NCI-H1417 treated with DMSO at 0.1 percent for 48 hours (cell line): ENCODE measurements around the gene ZRANB3.
"Not testable (repeated sequence)": the region's sequence is repeated elsewhere in the genome, so short reads cannot be mapped to it uniquely, and the experiment has no call there.

Experiments
- DNase-seq: peaks from one replicate; lab custom pipeline; 2025; lab: John Stamatoyannopoulos, UW

ZRANB3 gene

GRCh38 chr2:135320465-135321355, 210.3 kb downstream of the ZRANB3 start:
- no peak for DNase-seq

- DNase-seq, result no peak
Observed at GRCh38 chr2:135318808-135319207, 212.2 kb downstream of the ZRANB3 start.

- DNase-seq, result no peak
Observed at GRCh38 chr2:135317375-135317774, 213.6 kb downstream of the ZRANB3 start.

- no peak for DNase-seq
Observed at GRCh38 chr2:135311962-135312361, 219.1 kb downstream of the ZRANB3 start.

GRCh38 chr2:135311268-135311667, 219.8 kb downstream of the ZRANB3 start:
- DNase-seq, result no peak

- DNase-seq, result no peak
Observed at GRCh38 chr2:135304694-135305093, 226.3 kb downstream of the ZRANB3 start.

- DNase-seq, result no peak
Observed at GRCh38 chr2:135299658-135300244, 231.3 kb downstream of the ZRANB3 start.

- DNase-seq, result no peak
Observed at GRCh38 chr2:135299165-135299564, 231.9 kb downstream of the ZRANB3 start.

- DNase-seq, result not testable (repeated sequence)
Observed at GRCh38 chr2:135287121-135287520, 243.9 kb downstream of the ZRANB3 start.

GRCh38 chr2:135285391-135285790, 245.6 kb downstream of the ZRANB3 start:
- no peak for DNase-seq

GRCh38 chr2:135281379-135281778, 249.6 kb downstream of the ZRANB3 start:
- DNase-seq, result no peak

GRCh38 chr2:135279209-135279608, 251.8 kb downstream of the ZRANB3 start:
- no peak for DNase-seq

GRCh38 chr2:135276525-135276924, 254.5 kb downstream of the ZRANB3 start:
- DNase-seq, result no peak

- no peak for DNase-seq
Observed at GRCh38 chr2:135271006-135271405, 260.0 kb downstream of the ZRANB3 start.

- no peak for DNase-seq
Observed at GRCh38 chr2:135265960-135266490, 265.0 kb downstream of the ZRANB3 start.

GRCh38 chr2:135259123-135259522, 271.9 kb downstream of the ZRANB3 start:
- DNase-seq, result no peak

GRCh38 chr2:135258193-135258592, 272.8 kb downstream of the ZRANB3 start:
- no peak for DNase-seq

GRCh38 chr2:135257383-135258090, 273.5 kb downstream of the ZRANB3 start:
- DNase-seq, result no peak

- DNase-seq, result no peak
Observed at GRCh38 chr2:135256531-135257260, 274.3 kb downstream of the ZRANB3 start.

GRCh38 chr2:135255208-135255607, 275.8 kb downstream of the ZRANB3 start:
- DNase-seq, result no peak

- no peak for DNase-seq
Observed at GRCh38 chr2:135252805-135253458, 278.1 kb downstream of the ZRANB3 start.
